Glutamatergic neuron (in vitro differentiated cells): Measurements from ENCODE around the gene MVB12B. TPM values are rescaled to one million over a fixed set of nuclear protein-coding genes. Genes with fewer than 3 reads are reported as not detected.

Source experiments
- DNase-seq: peaks from one replicate; pipeline ENCODE4 v3.0.0; 2022
- H3K27ac Mint-ChIP-seq: one replicate; pipeline ENCODE4 v1.8.0; 2020; ENCODE audit warnings: mild to moderate bottlenecking, mixed read lengths, inconsistent platforms; ENCODE audit not compliant: unreplicated experiment
- H3K27me3 Mint-ChIP-seq: one replicate; pipeline ENCODE4 v1.8.0; 2020; ENCODE audit warnings: mild to moderate bottlenecking, moderate library complexity, mixed read lengths, inconsistent platforms; ENCODE audit not compliant: unreplicated experiment
- H3K36me3 Mint-ChIP-seq: one replicate; pipeline ENCODE4 v1.8.0; 2020; ENCODE audit warnings: mild to moderate bottlenecking, mixed read lengths, inconsistent platforms; ENCODE audit not compliant: unreplicated experiment
- H3K4me1 Mint-ChIP-seq: one replicate; pipeline ENCODE4 v1.8.0; 2020; ENCODE audit warnings: mild to moderate bottlenecking, low read depth, mixed read lengths, inconsistent platforms; ENCODE audit not compliant: unreplicated experiment
- H3K4me3 Mint-ChIP-seq: one replicate; pipeline ENCODE4 v1.8.0; 2020; ENCODE audit warnings: mild to moderate bottlenecking, mixed read lengths, inconsistent platforms; ENCODE audit not compliant: unreplicated experiment
- H3K9me3 Mint-ChIP-seq: one replicate; pipeline ENCODE4 v1.8.0; 2020; ENCODE audit warnings: mild to moderate bottlenecking, moderate library complexity, mixed read lengths, inconsistent platforms; ENCODE audit not compliant: unreplicated experiment
- total RNA-seq: library from RNA; stranded (reverse); fragmentation: NEBNext Ultra II Directional; extraction: Animal tissue kit (Norgen Biotek cat#: 25700); gene quantifications from one replicate; pipeline ENCODE4 v1.2.1, GENCODE V29; 2021; ENCODE audit not compliant: unreplicated experiment
- TF ChIP-seq, protein P1 (sequence below): fragments of 200-600 bp; sonication (generic); IDR thresholded peaks from one replicate; pipeline ENCODE4 v1.5.0; 2021; ENCODE audit not compliant: partially characterized antibody, unreplicated experiment

Gene MVB12B
- total RNA-seq, 1 donor from 2014 or later: 41.1 TPM

GRCh38 chr9:126490214-126490631, 163.6 kb downstream of the MVB12B start:
- H3K4me1 Mint-ChIP-seq: no peaks in the 10 kb centered on the region
- no peak for DNase-seq
- TF ChIP-seq, protein P1, sequence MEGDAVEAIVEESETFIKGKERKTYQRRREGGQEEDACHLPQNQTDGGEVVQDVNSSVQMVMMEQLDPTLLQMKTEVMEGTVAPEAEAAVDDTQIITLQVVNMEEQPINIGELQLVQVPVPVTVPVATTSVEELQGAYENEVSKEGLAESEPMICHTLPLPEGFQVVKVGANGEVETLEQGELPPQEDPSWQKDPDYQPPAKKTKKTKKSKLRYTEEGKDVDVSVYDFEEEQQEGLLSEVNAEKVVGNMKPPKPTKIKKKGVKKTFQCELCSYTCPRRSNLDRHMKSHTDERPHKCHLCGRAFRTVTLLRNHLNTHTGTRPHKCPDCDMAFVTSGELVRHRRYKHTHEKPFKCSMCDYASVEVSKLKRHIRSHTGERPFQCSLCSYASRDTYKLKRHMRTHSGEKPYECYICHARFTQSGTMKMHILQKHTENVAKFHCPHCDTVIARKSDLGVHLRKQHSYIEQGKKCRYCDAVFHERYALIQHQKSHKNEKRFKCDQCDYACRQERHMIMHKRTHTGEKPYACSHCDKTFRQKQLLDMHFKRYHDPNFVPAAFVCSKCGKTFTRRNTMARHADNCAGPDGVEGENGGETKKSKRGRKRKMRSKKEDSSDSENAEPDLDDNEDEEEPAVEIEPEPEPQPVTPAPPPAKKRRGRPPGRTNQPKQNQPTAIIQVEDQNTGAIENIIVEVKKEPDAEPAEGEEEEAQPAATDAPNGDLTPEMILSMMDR: no peak
- H3K27me3 Mint-ChIP-seq: no peaks in the 10 kb centered on the region
- no peak overlapping the region for H3K27ac Mint-ChIP-seq
- H3K36me3 Mint-ChIP-seq: no peaks in the 10 kb centered on the region
- no peak overlapping the region for H3K4me3 Mint-ChIP-seq
- no peaks in the 10 kb centered on the region for H3K9me3 Mint-ChIP-seq

DNA sequence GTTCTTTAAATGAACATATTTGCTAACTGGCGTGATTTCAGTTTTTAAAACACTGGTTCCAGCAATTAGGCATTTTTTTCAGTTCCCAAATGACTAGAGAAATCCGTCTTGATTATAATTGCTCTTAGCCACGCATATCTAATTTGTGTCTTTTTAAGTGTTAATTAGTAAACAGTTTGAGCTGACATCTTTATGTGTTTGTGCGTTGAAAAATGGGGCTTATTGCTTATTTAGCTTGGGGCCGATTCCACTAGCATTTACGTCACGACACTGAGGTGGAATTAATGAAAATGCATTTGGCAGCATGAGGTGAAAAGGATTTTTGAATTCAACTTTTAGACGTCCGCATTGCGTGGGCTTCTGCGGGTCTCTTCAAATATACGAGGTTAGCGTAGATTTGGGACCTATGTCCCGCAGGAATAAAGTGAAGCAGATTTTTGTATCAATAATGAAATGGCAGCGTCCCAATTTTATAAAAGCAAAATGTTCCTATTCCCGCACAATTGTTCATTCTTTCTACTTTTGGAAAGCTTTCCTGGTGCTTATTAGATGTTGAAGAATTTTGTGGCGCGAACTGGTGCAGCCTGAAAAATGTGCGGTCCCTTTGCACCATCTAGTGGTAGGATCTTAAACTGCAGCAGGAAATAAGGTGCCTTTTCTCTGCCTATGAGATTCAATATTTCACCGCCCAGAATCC, 164.4 kb downstream of the MVB12B start:
- Mint-ChIP-seq H3K4me1 (no peaks in the 10 kb centered on the region), H3K36me3 (no peaks in the 10 kb centered on the region), H3K4me3 (no peak overlapping the region), H3K9me3 (no peaks in the 10 kb centered on the region), H3K27ac (no peak overlapping the region), H3K27me3 (no peaks in the 10 kb centered on the region)
- no peak for DNase-seq
- TF ChIP-seq, protein P1: peak; percentile 94

DNA sequence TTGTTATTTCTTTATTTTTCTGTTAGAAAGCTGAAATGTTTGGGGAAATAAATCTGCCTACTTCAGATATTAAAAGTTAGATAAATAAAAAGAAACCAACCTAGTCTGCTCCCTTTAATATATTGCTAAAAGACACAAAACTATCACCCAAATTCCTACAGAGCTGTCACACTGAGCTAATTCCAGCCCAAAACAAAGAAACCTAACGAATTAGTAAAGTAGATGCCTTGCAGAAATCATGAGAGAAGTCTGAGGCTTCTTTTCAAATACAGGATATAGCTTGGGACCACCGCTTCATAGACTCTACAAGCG, 164.9 kb downstream of the MVB12B start:
- Mint-ChIP-seq H3K27ac (no peak overlapping the region), H3K9me3 (no peaks in the 10 kb centered on the region), H3K4me1 (peaks cover 2% of the 10 kb centered on the region), H3K36me3 (no peaks in the 10 kb centered on the region), H3K27me3 (no peaks in the 10 kb centered on the region), H3K4me3 (no peak overlapping the region)
- no peak for DNase-seq
- TF ChIP-seq, protein P1: peak; percentile 11

GRCh38 chr9:126491949-126492348, 165.3 kb downstream of the MVB12B start:
- no peak for DNase-seq
- H3K4me1 Mint-ChIP-seq: peaks cover 5% of the 10 kb centered on the region
- no peaks in the 10 kb centered on the region for H3K9me3 Mint-ChIP-seq
- H3K27ac Mint-ChIP-seq: no peak overlapping the region
- H3K4me3 Mint-ChIP-seq: no peak overlapping the region
- TF ChIP-seq, protein P1: no peak
- no peaks in the 10 kb centered on the region for H3K27me3 Mint-ChIP-seq
- no peaks in the 10 kb centered on the region for H3K36me3 Mint-ChIP-seq

GRCh38 chr9:126494264-126494663, 167.6 kb downstream of the MVB12B start:
- H3K9me3 Mint-ChIP-seq: no peaks in the 10 kb centered on the region
- DNase-seq: no peak
- no peaks in the 10 kb centered on the region for H3K27me3 Mint-ChIP-seq
- H3K4me3 Mint-ChIP-seq: no peak overlapping the region
- no peaks in the 10 kb centered on the region for H3K36me3 Mint-ChIP-seq
- H3K27ac Mint-ChIP-seq: no peak overlapping the region
- TF ChIP-seq, protein P1: no peak
- H3K4me1 Mint-ChIP-seq: peaks cover 9% of the 10 kb centered on the region
